HG02571 (cell line): ENCODE results near the gene DUSP14.

ENCODE experiments used
- ATAC-seq: cut with Tn5 transposase; IDR thresholded peaks from one replicate; pipeline ENCODE4 v1.9.1; 2021; ENCODE audit warnings: mild to moderate bottlenecking, moderate library complexity; ENCODE audit not compliant: unreplicated experiment

DUSP14 gene

GRCh38 chr17:37553401-37553966 lies 63.8 kb downstream of the DUSP14 start:
- ATAC-seq: no peak

- no peak for ATAC-seq
These were observed 65.7 kb downstream of the DUSP14 start for GRCh38 chr17:37555386-37555785.

DNA sequence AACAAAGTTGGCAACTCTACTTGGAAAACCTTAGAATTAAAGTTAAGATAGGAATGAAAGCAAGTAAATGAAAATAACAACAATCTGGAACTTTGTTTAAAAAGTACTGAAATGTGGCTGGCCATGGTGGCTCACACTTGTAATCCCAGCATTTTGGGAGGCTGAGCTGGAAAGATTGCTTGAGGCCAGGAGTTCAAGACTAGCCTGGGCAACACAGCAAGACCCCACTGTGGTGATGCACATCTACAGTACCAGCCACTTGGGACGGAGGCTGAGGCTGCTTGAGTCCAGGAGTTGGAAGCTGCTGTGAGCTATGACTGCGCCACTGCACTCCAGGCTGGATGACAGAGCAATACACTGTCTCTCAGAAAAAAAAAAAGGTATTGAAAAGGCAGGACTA lies 67.8 kb downstream of the DUSP14 start:
- ATAC-seq: no peak

GRCh38 chr17:37558299-37558698 lies 68.6 kb downstream of the DUSP14 start:
- ATAC-seq: no peak

DNA sequence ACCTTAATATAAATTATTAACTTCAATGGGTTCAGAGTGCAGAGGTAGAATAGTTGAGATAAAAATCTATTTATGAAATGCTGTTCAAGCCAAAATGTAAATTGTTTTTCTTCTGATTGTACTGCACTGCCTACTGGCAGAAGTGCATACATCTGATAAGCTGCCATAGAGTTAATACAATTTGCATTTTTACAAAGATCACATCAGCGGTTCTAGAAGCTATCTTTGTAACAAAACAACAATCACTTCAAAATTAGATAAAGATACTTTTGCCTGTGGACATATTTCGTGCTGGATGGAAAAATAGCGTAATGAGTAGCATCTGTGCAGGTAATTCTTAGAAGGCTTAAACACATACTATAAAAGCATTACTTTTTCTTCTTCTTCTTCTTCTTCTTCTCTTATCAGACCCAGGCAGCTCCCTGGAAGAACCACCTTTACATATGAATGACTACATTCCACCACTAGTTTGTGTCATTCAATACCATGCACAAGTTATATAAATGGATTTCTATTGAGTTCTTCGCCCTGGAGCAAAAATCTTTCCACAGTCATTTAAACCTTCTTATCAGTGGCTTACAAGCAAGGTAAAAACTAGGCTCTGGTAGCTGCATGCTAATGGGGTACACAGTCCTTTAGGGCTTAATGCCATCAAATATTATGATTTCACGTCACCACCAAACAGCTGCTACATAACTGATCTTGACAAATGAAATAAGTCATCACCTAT lies 72.5 kb downstream of the DUSP14 start:
- no peak for ATAC-seq
